ENCODE measurements around the gene GFRA3.

GRCh38 chr5:138264183-138264582 lies 10.2 kb downstream of the GFRA3 start:
- TF ChIP-seq CTCF (IDR thresholded peaks at IDR 0.05; ENCODE audit: insufficient read depth, low read length, poor library complexity, severe bottlenecking) (no peak), EZH2phosphoT487 (conservative IDR thresholded peaks at IDR 0.05; ENCODE audit: low read length) (no peak)
